ENCODE results near the gene FBF1.

GRCh38 chr17:75933808-75934207 is 7.0 kb downstream of the FBF1 start:
- TF ChIP-seq POLR2A (IDR thresholded peaks at IDR 0.05) (no peak), CTCF (IDR thresholded peaks at IDR 0.05) (no peak)
